ENCODE measurements around the gene TMUB1. TPM values are rescaled to one million over a fixed set of nuclear protein-coding genes. Genes with fewer than 3 reads are reported as not detected.
A peak's percentile ranks its signal among the peaks of the same experiment; 100 is the strongest.

Gene TMUB1
- total and polyA plus RNA-seq, 9 of the 15 experiments (the other 6 are each of a cell fraction or from before 2014, with no cell fraction given), result 0.14 to 241 (median 74.1) TPM

GRCh38 chr7:151081170-151082101 is 1.9 kb downstream of the TMUB1 start (continued):
- TF ChIP-seq UBTF (IDR thresholded peaks at IDR 0.05; ENCODE audit: borderline replicate concordance in 1 of 2, low read depth in 2 of 2, low read length in 2 of 2) (peak; percentile 94 to 97), RBM34 (IDR thresholded peaks at IDR 0.05; ENCODE audit: borderline replicate concordance, insufficient read depth, low read length) (0 out of 2 replicates have a peak, but pooled peaks have one; percentile 74), NR2F6 (CRISPR knock-in tag; IDR thresholded peaks at IDR 0.05) (no peak), ZNF311 (CRISPR knock-in tag; IDR thresholded peaks at IDR 0.05) (no peak), ZNF12 (CRISPR knock-in tag; IDR thresholded peaks at IDR 0.05) (0 out of 2 replicates have a peak, but pooled peaks have one; percentile 18), ZFP30 (CRISPR knock-in tag; IDR thresholded peaks at IDR 0.05; ENCODE audit: borderline replicate concordance) (no peak), MCM5 (IDR thresholded peaks at IDR 0.05; ENCODE audit: low read depth) (no peak), KLF13 (tag; IDR thresholded peaks at IDR 0.05; ENCODE audit: borderline replicate concordance, low read depth) (no peak), ZNF280B (CRISPR knock-in tag; IDR thresholded peaks at IDR 0.05) (no peak), SAFB (IDR thresholded peaks at IDR 0.05; ENCODE audit: borderline replicate concordance, low read depth, low read length) (0 out of 2 replicates have a peak, but pooled peaks have one; percentile 58), PURB (CRISPR knock-in tag; IDR thresholded peaks at IDR 0.05; ENCODE audit: low read depth) (no peak), ZNF444 (CRISPR knock-in tag; IDR thresholded peaks at IDR 0.05) (no peak), ZBTB2 (IDR thresholded peaks at IDR 0.05) (peak; percentile 16; the same call in 1 of the 2 replicates), HBP1 (CRISPR knock-in tag; IDR thresholded peaks at IDR 0.05) (0 out of 2 replicates have a peak, but pooled peaks have one; percentile 47), ZNF175 (CRISPR knock-in tag; IDR thresholded peaks at IDR 0.05; ENCODE audit: low read depth) (peak; percentile 36; the same call in 1 of the 2 replicates), HDAC1 (IDR thresholded peaks at IDR 0.05) (0 out of 4 replicates have a peak, but pooled peaks of 1 of the 2 experiments have one; percentile 12), PPARD (CRISPR knock-in tag; IDR thresholded peaks at IDR 0.05) (no peak)

Data from K562 (cell line).